Stimulated activated CD8-positive, alpha-beta memory T cell treated with anti-CD3 and anti-CD28 coated beads, Interleukin-12 subunit alpha, Interleukin-12 subunit beta, amount 100 ng/mL, for 1 hour (primary cell): ENCODE results near the gene MVD.
"Not testable (repeated sequence)": the region's sequence is repeated elsewhere in the genome, so short reads cannot be mapped to it uniquely, and the experiment has no call there.

Experiments
- DNase-seq: peaks from one replicate; pipeline ENCODE4 v3.0.0-alpha.2; 2020; ENCODE audit warnings: low read depth

The MVD gene

DNA sequence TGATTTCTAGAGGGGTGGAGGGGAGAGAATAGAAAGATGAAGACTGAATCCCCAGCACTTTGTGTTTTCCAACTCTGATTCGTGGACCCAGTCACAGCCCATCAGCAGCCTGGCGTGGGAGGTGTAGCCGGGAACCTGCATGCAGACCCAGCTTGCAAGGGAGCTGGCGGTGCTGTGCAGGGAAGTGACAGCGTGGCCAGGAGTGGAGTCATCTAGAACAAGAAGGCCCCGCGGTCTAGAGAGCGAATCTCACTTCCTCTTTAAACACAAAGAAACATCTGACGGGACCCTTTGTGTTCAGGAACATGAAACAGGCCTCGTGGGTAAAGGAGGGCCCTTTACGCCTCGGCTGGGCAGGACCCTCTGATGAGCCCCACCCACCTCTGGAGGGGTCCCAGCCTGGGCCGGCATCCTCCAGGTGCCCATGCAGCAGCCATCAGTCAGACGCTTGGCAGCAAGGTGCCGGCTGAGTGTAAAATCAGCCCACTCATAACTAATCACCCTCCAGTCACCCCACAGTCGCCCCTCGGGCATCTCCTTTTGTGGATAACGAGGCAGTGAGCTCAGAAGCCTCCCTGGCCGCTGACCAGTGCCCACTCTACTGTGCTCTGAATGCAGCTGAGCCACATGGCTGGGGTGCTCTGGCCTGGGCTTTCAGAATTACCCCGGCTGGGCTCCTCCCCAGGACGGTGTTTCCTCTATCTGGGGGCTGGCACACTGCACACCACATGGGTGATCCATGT is 19.0 kb upstream of the MVD start:
- DNase-seq = no peak

DNA sequence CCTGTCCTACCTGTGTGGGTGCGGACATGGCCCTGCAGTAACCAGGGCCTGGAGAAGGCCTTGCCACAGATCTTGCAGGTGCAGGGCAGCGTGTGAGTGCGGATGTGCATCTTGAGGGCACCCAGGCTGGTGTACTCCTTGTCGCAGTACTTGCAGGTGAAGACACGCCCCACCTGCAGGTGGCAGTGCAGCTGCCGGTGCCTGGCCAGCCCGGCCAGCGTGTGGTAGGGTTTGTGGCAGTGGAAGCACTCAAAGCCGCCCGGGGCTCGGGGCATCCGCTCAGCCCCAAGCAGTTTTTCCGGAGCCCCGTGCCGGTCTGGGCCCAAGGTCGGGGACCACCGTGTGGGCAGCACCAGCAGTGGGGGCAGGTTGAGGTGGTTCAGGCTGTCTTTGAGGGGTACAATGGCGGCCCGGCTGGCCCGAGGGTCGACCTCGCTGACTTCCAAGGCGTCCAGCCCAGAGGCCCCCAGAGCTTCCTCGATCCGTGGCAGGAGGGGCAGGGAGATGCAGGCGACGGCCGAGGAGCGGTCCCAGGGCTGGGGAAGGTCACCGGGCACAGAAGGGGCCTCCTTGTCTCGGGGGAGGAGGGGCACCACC is 18.3 kb upstream of the MVD start:
- DNase-seq = no peak

DNA sequence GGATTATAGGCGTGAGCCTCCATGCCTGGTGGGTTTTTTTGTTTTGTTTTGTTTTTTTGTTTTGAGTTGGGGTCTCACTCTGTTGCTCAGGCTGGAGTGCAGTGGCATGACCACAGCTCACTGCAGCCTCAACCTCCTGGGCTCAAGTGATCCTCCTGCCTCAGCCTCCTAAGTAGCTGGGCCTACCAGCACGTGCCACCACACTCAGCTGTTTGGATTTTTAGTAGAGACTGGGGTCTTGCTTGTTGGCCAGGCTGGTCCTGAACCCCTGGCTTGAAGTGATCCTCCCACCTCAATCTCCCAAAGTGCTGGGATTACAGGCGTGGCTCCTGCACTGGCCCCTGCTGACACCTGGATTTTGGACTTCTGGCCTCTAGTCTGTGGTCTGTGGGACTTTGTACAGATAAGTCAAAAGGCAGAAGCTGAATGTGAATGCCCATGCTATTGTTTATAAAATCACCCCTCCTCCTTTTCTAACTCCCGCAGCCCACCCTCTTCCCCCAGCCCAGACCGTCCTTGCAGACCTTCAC is 17.7 kb upstream of the MVD start:
- no peak for DNase-seq

DNA sequence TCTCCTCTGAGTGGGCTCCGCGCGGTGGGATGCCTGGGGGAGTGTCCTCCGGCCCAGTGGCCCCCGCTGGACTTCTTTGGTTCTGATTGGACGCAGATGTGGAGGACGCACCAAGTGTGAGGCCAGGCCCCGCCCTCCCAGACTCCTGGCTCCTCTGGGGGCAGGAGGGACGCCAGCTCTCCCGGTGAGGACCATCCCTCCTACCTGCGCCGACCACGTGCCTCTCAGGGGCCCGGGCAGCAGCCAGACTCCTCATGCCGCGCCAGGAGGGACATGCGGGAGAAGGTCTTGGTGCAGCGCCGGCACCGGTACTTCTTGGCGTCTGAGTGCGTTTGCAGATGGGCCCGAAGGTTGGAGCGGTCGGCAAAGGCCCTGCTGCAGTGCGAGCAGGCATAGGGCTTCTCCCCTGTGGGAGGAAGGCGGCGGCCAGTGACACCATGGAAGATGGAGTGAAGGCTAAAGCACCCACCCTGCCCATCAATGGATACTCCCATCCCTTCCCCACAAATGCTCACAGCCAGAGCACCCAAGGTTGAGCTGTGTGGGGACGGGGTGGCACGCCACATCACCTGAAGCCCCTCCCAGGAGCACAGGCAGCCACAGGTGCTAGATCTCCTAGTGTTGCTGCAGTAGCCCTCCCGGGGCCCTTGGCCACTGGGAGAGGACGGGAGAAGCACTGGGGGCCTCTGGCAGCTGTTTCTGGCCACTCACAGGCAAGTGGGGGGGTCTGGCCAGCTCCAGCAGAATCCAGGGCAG is 15.5 kb upstream of the MVD start:
- no peak for DNase-seq

DNA sequence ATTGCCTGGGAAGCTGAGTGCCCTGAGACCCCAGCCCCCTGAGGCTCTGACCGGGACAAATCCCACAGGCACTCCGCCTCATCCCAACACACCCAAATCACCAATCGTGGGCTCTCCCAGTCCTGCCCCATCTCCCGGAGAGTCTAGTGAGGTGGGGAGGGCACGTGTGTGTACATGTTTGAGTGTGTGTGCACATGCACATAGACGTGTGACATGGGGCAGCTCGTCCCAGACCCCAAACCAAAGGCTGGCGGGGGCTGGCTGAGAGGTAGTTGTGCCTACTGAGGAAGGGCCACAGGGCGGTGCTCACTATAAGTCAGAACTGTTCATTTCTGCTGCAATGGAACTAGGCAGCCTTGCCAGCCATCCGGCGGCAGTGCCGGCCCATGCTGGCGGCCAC is 14.8 kb upstream of the MVD start:
- DNase-seq = no peak

DNA sequence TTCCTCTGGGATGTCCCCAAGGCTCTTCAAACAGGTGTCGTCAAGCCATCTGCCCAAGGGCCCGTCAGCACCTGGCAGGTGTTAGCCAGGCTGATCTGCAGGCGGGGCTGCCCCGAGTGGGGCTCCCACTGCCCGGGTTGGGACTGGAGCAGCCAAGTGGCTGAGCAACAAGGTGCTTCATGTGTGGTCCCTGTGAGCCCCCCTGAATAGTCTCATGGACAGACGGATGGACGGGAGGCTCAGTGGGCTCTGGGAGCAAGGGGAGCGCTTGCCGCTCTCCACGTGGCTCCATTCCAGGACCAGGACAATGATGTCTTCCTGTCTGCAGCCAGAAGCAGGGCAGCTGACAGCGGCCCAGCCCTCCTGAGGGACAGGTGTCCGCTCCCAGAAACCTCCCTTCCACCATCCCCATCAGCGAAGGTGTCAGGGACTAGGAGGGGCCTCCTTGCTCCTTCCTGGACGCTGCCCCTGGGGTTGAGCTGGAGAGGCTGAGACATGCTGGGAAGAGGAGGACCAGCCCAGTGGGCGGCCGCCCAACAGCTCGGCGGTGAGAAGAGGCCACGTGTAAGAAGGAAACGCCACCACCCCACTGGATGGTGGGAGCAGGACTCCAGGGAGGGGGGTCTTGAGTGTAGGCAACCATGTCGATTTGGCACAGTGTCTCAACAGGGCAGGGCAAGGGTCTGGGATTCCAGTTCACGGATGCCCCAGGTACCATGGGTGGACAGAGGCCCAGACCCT is 13.8 kb upstream of the MVD start:
- DNase-seq = no peak

DNA sequence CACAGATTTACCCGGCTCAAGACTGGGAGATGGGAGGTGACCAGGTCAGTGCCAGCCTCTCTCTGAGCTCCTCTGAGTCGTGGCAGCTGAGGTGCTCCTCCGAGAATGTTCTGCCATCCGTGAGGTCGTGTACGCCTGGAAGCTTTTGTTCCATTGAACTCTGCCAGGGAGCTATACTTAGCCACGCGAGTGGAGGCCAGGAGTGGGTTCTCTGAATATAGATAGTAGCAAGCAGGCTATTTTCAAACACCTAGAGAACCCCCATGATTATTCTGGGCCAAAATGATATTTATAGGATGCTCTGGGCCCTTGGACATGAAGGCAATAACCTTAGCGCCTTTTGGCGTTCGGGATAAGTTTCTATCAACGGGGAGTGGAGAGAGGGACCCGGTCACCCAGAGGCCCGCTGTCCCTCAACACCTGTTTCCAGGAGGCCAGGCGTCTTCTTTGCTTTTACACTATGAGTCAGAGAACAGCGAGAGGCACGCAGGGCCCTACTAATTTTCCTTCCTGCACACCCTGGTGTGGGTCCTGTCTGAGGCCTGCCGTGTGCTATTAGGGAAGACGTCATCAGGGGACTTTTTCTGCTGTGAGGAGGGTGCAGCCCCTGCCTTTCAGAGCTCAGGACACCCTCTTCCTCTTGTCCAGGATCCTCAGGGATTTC is 11.0 kb upstream of the MVD start:
- no peak for DNase-seq

DNA sequence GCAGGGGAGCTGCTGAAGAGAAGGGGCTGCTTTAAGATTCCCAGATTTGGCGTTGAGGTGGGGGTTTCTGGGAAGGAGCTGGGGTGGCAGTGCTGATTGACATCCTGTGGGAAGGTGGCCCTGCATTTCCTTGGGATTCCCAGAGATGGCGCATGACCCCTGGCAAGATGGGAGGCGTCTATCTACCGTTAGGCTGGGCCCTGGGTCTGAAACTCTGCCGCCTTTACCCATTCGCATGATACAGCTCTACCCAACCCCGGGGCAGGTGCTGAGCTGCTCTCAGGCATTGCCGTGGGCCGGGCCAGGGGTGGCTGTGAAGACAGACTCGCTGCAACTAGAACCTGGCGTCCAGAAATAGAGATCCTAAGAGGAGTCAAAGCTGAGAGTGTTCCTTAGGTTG is 9.9 kb upstream of the MVD start:
- DNase-seq = no peak

DNA sequence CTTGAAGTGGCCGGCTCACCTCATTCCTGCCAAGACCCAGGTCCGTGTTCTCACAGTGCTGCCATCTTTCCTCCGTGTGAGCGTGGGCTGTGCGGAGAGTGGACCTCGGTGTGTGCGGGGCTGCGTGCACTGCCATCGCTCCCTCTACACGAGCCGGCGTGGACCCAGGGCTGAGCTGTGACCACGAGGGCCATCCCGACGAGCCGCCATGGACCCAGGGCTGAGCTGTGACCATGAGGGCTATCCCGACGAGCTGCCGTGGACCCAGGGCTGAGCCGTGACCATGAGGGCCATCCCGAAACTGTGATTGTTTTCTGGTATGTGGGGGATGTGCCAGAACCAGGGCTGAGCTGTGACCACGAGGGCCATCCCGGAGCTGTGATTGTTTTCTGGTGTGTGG is 8.9 kb upstream of the MVD start:
- DNase-seq = no peak

DNA sequence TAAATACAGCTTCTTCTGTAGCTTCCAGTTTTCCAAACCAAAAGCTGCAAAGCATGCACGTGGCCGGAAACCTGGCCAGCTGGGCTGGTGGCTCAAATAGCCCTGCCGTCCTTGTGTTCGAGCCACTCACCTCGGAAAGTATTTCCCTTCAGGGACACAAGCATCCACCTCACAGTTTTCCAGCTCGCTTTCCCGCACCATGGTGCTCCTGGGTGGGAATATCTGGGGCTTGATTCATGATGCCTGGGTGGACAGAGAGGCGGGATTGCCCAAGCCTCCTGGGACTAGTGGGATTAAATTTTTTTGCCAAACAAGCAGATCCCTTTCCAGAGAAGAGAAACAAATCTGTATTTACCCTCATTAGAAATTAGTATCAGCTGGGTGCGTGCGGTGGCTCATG is 7.1 kb upstream of the MVD start:
- DNase-seq = no peak

DNA sequence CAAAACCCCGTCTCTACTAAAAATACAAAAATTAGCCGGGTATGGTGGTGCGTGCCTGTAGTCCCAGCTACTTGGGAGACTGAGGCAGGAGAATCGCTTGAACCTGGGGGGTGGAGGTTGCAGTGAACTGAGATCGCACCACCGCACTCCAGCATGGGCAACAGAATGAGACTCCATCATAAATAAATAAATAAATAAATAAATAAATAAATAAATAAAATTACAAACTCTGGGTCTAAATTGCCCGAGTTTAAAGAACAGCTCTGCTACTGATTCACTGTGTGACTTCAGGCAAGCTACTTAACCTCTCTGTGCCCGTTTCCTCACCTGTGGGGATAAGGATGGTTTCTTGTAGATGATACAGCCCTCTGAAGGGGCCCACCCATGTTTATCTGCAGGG is 6.6 kb upstream of the MVD start:
- DNase-seq = not testable (repeated sequence)

DNA sequence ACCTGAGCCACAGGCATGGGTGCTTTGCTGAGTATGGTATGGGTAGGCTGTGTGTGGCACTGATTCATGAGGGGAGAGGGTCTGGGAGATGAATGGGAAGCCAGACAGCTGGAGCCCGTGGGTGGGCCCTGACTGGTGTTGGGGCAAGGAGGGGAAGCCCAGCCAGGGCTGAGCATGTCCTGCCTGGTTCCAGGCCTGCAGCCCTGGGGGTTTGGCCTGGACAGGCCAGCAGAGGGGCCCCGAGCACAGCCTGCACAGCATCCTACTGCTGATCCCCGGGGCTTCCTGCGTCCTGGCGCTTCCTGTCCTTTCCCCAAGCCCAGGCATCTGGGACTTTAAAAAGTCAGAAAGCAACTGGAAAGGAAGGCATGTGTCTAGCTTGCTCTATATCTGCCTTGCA is 4.6 kb upstream of the MVD start:
- no peak for DNase-seq

DNA sequence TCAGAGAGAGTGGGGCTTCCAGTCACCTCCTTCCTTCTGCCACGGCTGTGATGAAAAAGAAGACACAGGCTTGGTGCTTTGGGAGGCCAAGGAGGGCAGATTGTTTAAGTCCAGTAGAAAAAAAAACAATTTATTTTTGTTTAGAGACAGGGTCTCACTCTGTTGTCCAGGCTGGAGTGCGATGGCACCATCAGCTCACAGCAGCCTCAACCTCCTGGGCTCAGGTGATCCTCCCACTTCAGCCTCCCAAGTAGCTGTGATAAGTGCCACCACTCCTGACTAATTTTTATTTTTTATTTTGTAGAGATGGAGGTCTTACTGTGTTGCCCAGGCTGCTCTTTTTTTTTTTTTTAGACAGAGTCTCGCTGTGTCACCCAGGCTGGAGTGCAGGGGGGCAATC is 2.7 kb upstream of the MVD start:
- DNase-seq = no peak

DNA sequence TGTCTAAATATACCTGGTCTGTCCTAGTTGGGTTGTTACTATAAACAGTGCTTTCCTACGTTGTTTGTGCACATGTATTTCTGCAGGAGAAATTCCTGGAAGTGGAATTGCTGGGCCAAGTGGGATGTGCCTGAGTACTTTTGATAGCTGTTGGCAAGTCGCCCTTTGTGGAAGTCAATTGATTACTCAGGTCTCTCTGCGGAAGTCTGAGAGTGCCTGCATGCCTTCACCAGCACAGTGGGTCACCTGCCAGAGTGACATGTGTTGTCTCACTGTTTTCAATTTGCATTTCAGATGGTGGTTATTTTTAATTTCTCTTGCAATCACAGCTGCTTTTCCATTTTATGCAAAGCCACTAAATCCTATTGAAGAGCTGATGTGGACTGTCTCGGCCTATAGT is 2.3 kb upstream of the MVD start:
- no peak for DNase-seq

DNA sequence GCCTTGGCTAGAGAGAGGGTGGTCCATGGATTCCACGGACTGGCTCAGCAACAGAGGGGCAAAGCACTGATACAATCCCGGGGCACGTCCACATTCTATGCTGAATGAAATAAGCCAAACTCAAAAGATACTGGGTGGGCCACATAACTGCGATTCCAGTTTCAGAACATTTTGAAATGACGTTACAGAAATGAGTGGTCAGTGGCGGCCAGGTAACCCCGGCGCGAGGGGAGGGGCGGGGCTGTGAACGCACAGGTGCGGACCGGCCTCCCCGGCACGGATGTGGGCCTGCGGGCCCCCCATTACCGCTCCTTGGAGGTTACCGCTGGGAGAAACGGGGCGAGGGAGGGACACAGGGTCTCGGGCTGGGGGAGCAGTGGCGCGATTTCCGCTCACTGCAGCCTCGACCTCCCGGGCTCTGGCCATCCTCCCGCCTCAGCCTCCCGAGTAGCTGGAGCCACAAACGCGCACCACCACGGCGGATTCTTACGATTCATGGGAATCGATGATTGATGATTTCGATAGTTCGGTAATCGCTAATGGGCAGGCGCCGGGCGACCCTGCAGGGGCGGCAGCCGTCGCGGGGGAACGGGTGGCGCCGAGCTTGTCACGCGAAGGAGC is 559 bp downstream of the MVD start:
- no peak for DNase-seq

DNA sequence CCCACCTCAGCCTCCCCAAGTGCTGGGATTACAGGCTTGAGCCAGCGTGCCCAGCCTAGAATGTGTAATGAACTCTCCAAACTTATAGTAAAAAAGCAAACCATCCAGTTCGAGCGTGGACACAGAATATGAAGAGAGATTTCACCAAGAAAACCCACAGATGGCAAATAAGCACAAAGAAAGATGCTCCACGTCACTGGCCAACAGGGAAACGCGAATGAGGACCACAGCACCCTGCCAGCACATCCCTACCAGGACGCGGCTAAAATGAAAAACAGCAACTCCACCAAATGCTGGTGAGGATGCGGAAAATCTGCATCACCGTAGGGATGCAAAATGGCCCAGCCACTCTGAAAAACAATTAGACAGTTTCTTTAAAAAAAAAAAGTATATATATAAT is 1.4 kb downstream of the MVD start:
- no peak for DNase-seq

DNA sequence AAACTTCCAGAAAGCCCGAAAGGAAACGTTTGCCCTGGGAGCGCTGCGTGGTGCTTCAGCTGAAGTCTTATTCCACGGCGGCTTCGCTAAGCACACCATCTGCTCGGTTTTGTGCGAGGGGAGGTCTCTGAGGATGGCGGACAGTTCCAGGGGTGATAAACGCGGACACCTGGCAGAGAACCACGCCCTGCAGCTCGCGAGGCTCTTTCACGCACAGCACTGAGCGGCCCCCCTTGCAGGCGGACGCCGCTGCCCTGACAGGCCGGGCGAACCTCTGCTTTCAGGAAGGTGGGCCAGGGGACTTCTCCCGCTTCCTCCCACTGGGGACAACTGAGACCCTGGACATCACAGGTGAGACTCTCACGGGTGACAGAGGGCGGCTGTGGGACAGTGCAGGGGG is 3.7 kb downstream of the MVD start:
- no peak for DNase-seq

DNA sequence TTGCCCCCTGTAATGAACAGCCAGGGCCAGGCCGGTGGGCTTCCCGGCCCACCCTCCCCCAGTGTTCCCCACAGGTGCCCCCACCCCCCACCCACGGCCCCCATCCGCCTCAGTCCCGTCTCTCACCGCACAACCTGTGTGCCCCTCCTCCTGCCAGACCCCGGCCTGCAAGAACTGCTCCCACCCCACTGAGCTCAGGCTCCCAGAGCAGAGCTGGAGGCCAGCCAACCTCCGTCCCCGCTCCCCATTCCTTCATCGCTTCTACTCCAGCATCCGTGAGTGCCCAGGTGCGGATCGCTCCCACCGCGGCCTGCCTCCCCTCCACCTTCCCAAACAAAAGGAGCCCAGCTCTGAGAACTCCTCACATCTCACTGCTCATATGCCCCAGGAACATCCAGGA is 4.2 kb downstream of the MVD start:
- DNase-seq = no peak

DNA sequence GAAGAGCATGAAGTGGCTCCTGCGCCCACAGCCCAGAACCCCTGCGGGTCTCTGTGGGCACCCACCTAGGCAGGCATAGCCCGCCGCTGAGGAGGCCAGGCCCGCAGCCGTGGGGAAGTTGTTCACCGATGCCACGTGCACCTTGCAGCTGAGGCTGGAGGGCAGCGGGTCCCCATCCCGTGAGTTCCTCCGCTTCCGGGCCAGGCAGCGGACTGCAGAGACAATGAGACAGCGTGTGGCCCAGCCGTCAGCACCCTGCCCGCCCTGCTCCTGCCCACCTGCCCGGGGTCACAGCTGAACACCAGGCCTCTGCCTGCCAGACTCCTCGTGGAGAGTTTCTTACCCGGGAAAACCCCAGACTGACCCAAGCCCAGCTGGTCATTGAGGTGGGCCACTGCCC is 5.5 kb downstream of the MVD start:
- no peak for DNase-seq

DNA sequence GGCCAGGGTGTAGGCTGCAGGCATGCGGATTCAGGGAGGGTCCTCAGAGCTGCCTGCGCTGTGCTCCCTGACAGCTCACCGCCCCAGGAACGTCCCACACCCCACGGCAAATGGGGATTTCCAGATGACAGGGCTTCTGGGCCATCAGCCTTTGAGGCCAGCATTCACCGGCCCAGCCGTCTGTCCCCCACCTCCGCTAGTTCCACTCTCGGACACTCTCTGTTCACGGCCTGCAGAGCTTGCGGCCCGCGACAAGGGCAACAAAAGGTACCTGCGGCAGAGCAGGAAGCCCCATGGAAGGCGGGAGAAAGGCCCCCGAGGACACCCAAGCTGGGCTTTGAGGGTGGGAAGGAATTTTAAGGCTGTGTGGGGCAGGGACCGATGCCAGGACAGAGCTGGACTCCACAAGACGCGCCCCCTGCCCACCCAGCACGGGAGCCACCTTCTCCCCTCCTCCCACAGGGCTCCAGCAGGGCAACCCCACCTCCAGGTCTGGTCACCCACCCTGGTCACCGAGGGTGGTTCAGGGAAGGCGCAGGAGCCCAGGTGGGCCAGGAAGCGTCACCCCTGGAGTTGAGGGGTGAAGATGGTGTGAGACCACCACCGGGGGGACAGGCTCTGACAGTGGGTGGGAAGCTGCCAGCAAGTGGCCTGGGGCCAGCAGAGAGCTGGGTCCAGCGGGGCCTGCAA is 6.5 kb downstream of the MVD start:
- no peak for DNase-seq

DNA sequence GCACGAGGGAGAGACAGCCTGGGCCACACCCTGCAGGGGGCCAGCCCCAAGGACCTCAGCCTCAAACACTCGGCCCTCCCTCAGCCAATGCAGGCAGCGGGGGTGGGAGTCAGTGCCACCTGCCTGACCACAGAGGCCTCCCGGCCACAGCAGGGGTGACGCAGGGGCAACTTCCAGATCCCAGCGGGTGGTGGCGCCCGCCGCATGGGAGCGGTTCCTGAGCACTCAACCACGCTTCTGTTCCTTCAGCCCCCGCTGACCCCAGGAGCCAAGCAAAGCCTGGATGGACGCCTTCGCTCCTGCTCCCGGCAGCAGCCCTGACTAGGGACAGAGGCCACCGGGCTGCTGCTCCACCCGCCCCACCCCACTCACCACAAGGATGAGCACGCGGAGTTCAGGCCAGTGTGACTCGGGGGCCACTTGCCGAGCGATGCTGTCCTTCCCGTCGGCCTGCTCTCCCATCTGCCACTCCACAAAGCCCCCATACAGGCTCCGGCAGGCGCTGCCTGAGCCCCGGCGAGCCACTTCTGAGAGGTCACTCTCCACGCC is 7.1 kb downstream of the MVD start:
- DNase-seq = no peak
